ENCODE measurements around the gene SYNE1. TPM values are rescaled to one million over a fixed set of nuclear protein-coding genes. Genes with fewer than 3 reads are reported as not detected.

SYNE1 gene
- total RNA-seq, 1 experiment from 2014 or later, result 3.0 TPM

GRCh38 chr6:152401978-152402377 is 235.2 kb downstream of the SYNE1 start:
- no peak overlapping the region for H3K14ac ChIP-seq (ENCODE audit: insufficient read depth, low read length)
- H2BK5ac ChIP-seq (ENCODE audit: insufficient read length, low read length), result no peak overlapping the region
- H3K9ac ChIP-seq (ENCODE audit: extremely low read depth, insufficient read length, low read length), result no peak overlapping the region
- no peak overlapping the region for H2AFZ ChIP-seq (ENCODE audit: low read length)
- H4K91ac ChIP-seq (ENCODE audit: insufficient read length, low read depth, low read length), result no peak overlapping the region
- H3K4me2 ChIP-seq (ENCODE audit: insufficient read depth, insufficient read length, low read length), result no peak overlapping the region
- H3K27me3 Mint-ChIP-seq (ENCODE audit: low read depth), result no peaks in the 10 kb centered on the region
- H3K56ac ChIP-seq (ENCODE audit: insufficient read length, low read depth, low read length), result no peak overlapping the region
- no peak overlapping the region for H4K5ac ChIP-seq (ENCODE audit: insufficient read length, low read depth, low read length)
- no peak overlapping the region for H3K23ac ChIP-seq (ENCODE audit: insufficient read length, low read depth, low read length)
- no peaks in the 10 kb centered on the region for H4K20me1 ChIP-seq (ENCODE audit: control insufficient read depth, insufficient read depth, insufficient read length)
- no peak overlapping the region for H2BK12ac ChIP-seq (ENCODE audit: insufficient read length, low read depth, low read length)
- no peak overlapping the region for H3T11ph ChIP-seq (ENCODE audit: low read length)
- no peak for TF ChIP-seq CTCF (conservative IDR thresholded peaks at IDR 0.05)
- no peak overlapping the region for H3K18ac ChIP-seq (ENCODE audit: insufficient read length, low read depth, low read length)
- H3K9me3 Mint-ChIP-seq, result no peaks in the 10 kb centered on the region; a peak in 1 of 5 replicates
- no peaks in the 10 kb centered on the region for H3K79me1 ChIP-seq (ENCODE audit: insufficient read depth, low read depth, low read length, poor library complexity, severe bottlenecking)
- no peaks in the 10 kb centered on the region for H3K9me3 ChIP-seq (ENCODE audit: control insufficient read depth, low read depth, low read length)
- no peak overlapping the region for H2AK5ac ChIP-seq (ENCODE audit: insufficient read length, low read length)
- H2BK20ac ChIP-seq (ENCODE audit: low read depth, low read length, poor library complexity, severe bottlenecking), result no peak overlapping the region
- no peak for DNase-seq
- H3K4me1 ChIP-seq (ENCODE audit: insufficient read depth, low read length), result no peaks in the 10 kb centered on the region; the same call in 1 of the 2 replicates
- no peak overlapping the region for H3K4me3 Mint-ChIP-seq
- no peaks in the 10 kb centered on the region for H3K79me2 ChIP-seq (ENCODE audit: insufficient read depth, low read length)
- no peaks in the 10 kb centered on the region for H3K36me3 Mint-ChIP-seq (ENCODE audit: insufficient read depth in 1 of 3, low read depth in 3 of 3)
- no peaks in the 10 kb centered on the region for H3K23me2 ChIP-seq (ENCODE audit: insufficient read length, low read depth, low read length, poor library complexity, severe bottlenecking)
- H3K4me1 Mint-ChIP-seq, result peaks cover 5 to 9% of the 10 kb centered on the region in 2 experiments
- no peaks in the 10 kb centered on the region for H3K27me3 ChIP-seq (ENCODE audit: insufficient read depth, low read length)
- no CpG with 5 or more reads among the region's 3 CpGs for WGBS (ENCODE audit: extremely low coverage, insufficient read length, low lambda C conversion rate)
- no peak overlapping the region for H3K4ac ChIP-seq (ENCODE audit: low read depth, low read length)
- H2BK120ac ChIP-seq (ENCODE audit: low read depth, low read length, poor library complexity, severe bottlenecking), result no peak overlapping the region
- H3K27ac ChIP-seq (ENCODE audit: insufficient read length, low read depth, low read length), result no peak overlapping the region
- no peak overlapping the region for H2BK15ac ChIP-seq (ENCODE audit: low read depth, low read length)
- no peak overlapping the region for H4K8ac ChIP-seq (replicated peaks; ENCODE audit: insufficient read length, low read depth, low read length)
- H3K27ac Mint-ChIP-seq, result no peak overlapping the region
